HG03558 (cell line): ENCODE measurements around the gene HEXD.
"Not testable (repeated sequence)": the region's sequence is repeated elsewhere in the genome, so short reads cannot be mapped to it uniquely, and the experiment has no call there.

ENCODE experiments used
- ATAC-seq: cut with Tn5 transposase; IDR thresholded peaks from one replicate; pipeline ENCODE4 v1.9.1; 2021; ENCODE audit warnings: moderate number of reproducible peaks; ENCODE audit not compliant: unreplicated experiment; ENCODE audit errors: extremely low read depth

The HEXD gene

GRCh38 chr17:82418001-82418986, at the start of gene HEXD, which contains the start of gene OGFOD3:
Gene HEXD, plus strand, starts transcription at chr17:82418347. Its CDS starts 1,453 bp downstream, at chr17:82419800.
Gene OGFOD3, minus strand, starts transcription at chr17:82418586. Its CDS starts 101 bp downstream, at chr17:82418485.
- peak; percentile 66 for ATAC-seq

GRCh38 chr17:82369211-82369610, 48.9 kb upstream of the HEXD start:
- no peak for ATAC-seq

GRCh38 chr17:82370471-82371332, 47.4 kb upstream of the HEXD start:
- no peak for ATAC-seq

- no peak for ATAC-seq
These were observed 46.6 kb upstream of the HEXD start, which contains the start of gene UTS2R for GRCh38 chr17:82371333-82372248. Gene UTS2R, plus strand, starts transcription at chr17:82371765. Its CDS starts 2,560 bp downstream, at chr17:82374325.

- ATAC-seq: no peak
These were observed 45.7 kb upstream of the HEXD start for GRCh38 chr17:82372249-82373071.

- not testable (repeated sequence) for ATAC-seq
These were observed 45.1 kb upstream of the HEXD start for GRCh38 chr17:82373072-82373452.

GRCh38 chr17:82373731-82374625, 44.2 kb upstream of the HEXD start:
- ATAC-seq: no peak

GRCh38 chr17:82374626-82375331, 43.4 kb upstream of the HEXD start:
- no peak for ATAC-seq

- ATAC-seq: no peak
These were observed 42.6 kb upstream of the HEXD start for GRCh38 chr17:82375359-82376041.

GRCh38 chr17:82376042-82376730, 42.0 kb upstream of the HEXD start:
- ATAC-seq: no peak

- ATAC-seq: not testable (repeated sequence)
These were observed 40.9 kb upstream of the HEXD start for GRCh38 chr17:82377294-82377693.

GRCh38 chr17:82377924-82378740, 40.0 kb upstream of the HEXD start:
- ATAC-seq: no peak

- ATAC-seq: no peak
These were observed 39.5 kb upstream of the HEXD start for GRCh38 chr17:82378741-82379021.

- ATAC-seq: no peak
These were observed 37.1 kb upstream of the HEXD start for GRCh38 chr17:82380860-82381702.

GRCh38 chr17:82381703-82382009, 36.5 kb upstream of the HEXD start:
- not testable (repeated sequence) for ATAC-seq
